Smooth muscle cell of the brain vasculature (primary cell): ENCODE data around the gene ZSWIM5.
"Not testable (repeated sequence)": the region's sequence is repeated elsewhere in the genome, so short reads cannot be mapped to it uniquely, and the experiment has no call there.

ENCODE experiments used
- DNase-seq: peaks from one replicate; pipeline ENCODE4 v3.0.0-alpha.2; 2012; ENCODE audit warnings: low read depth, low spot score

The ZSWIM5 gene

GRCh38 chr1:45205011-45205909 lies 1.1 kb downstream of the ZSWIM5 start:
- DNase-seq: no peak

- DNase-seq: no peak
Observed at GRCh38 chr1:45200906-45201500, 5.4 kb downstream of the ZSWIM5 start.

- DNase-seq: no peak
Observed at GRCh38 chr1:45200435-45200834, 6.0 kb downstream of the ZSWIM5 start.

- DNase-seq: no peak
Observed at GRCh38 chr1:45198185-45198584, 8.2 kb downstream of the ZSWIM5 start.

- DNase-seq: no peak
Observed at GRCh38 chr1:45196863-45197262, 9.5 kb downstream of the ZSWIM5 start.

GRCh38 chr1:45191418-45191783 lies 15.0 kb downstream of the ZSWIM5 start:
- no peak for DNase-seq

- no peak for DNase-seq
Observed at GRCh38 chr1:45187725-45188124, 18.7 kb downstream of the ZSWIM5 start.

GRCh38 chr1:45179918-45180519 lies 26.4 kb downstream of the ZSWIM5 start:
- DNase-seq: not testable (repeated sequence)

- DNase-seq: no peak
Observed at GRCh38 chr1:45177452-45177851, 29.0 kb downstream of the ZSWIM5 start.

GRCh38 chr1:45172764-45173163 lies 33.6 kb downstream of the ZSWIM5 start:
- DNase-seq: no peak

GRCh38 chr1:45172005-45172404 lies 34.4 kb downstream of the ZSWIM5 start:
- DNase-seq: no peak

GRCh38 chr1:45171575-45171974 lies 34.8 kb downstream of the ZSWIM5 start:
- no peak for DNase-seq

- DNase-seq: no peak
Observed at GRCh38 chr1:45170151-45170742, 36.2 kb downstream of the ZSWIM5 start.

GRCh38 chr1:45167947-45168346 lies 38.5 kb downstream of the ZSWIM5 start:
- not testable (repeated sequence) for DNase-seq

- not testable (repeated sequence) for DNase-seq
Observed at GRCh38 chr1:45164307-45164706, 42.1 kb downstream of the ZSWIM5 start.

- not testable (repeated sequence) for DNase-seq
Observed at GRCh38 chr1:45163111-45163510, 43.3 kb downstream of the ZSWIM5 start.

GRCh38 chr1:45162041-45163035 lies 44.1 kb downstream of the ZSWIM5 start:
- not testable (repeated sequence) for DNase-seq

GRCh38 chr1:45155957-45156356 lies 50.4 kb downstream of the ZSWIM5 start:
- no peak for DNase-seq

GRCh38 chr1:45155423-45155822 lies 51.0 kb downstream of the ZSWIM5 start:
- DNase-seq: no peak

- no peak for DNase-seq
Observed at GRCh38 chr1:45152126-45152525, 54.3 kb downstream of the ZSWIM5 start.

GRCh38 chr1:45148209-45148825 lies 58.1 kb downstream of the ZSWIM5 start:
- no peak for DNase-seq
